Measurements from ENCODE around the gene OPCML. TPM values are rescaled to one million over a fixed set of nuclear protein-coding genes. Genes with fewer than 3 reads are reported as not detected.

The OPCML gene
- total RNA-seq, 2 experiments from 2014 or later: not detected

GRCh38 chr11:132649277-132649676, 883.0 kb downstream of the OPCML start:
- ChIA-PET CTCF (no interaction called here), POLR2A (no interaction called here)
- no peak for DNase-seq
- Mint-ChIP-seq H3K4me1 (no peaks in the 10 kb centered on the region), H3K27ac (no peak overlapping the region), H3K4me3 (no peak overlapping the region), H3K9me3 (no peaks in the 10 kb centered on the region), H3K27me3 (no peaks in the 10 kb centered on the region), H3K36me3 (ENCODE audit: low read depth) (no peaks in the 10 kb centered on the region)

- Mint-ChIP-seq H3K27ac (no peak overlapping the region), H3K9me3 (no peaks in the 10 kb centered on the region), H3K4me3 (no peak overlapping the region), H3K27me3 (no peaks in the 10 kb centered on the region), H3K36me3 (ENCODE audit: low read depth) (no peaks in the 10 kb centered on the region), H3K4me1 (no peaks in the 10 kb centered on the region)
- ChIA-PET POLR2A (no interaction called here), CTCF (no interaction called here)
- DNase-seq: no peak
Measured at GRCh38 chr11:132648851-132649250, 883.5 kb downstream of the OPCML start.

- Mint-ChIP-seq H3K36me3 (ENCODE audit: low read depth) (no peaks in the 10 kb centered on the region), H3K4me3 (no peak overlapping the region), H3K4me1 (no peaks in the 10 kb centered on the region), H3K27me3 (no peaks in the 10 kb centered on the region), H3K9me3 (no peaks in the 10 kb centered on the region), H3K27ac (no peak overlapping the region)
- DNase-seq: no peak
- POLR2A ChIA-PET: no interaction called here
- CTCF ChIA-PET: no interaction called here
Measured at GRCh38 chr11:132646890-132647289, 885.4 kb downstream of the OPCML start.

GRCh38 chr11:132644520-132645239, 887.6 kb downstream of the OPCML start:
- Mint-ChIP-seq H3K27me3 (no peaks in the 10 kb centered on the region), H3K9me3 (no peaks in the 10 kb centered on the region), H3K36me3 (ENCODE audit: low read depth) (no peaks in the 10 kb centered on the region), H3K27ac (no peak overlapping the region), H3K4me3 (no peak overlapping the region), H3K4me1 (no peaks in the 10 kb centered on the region)
- CTCF ChIA-PET: no interaction called here
- no peak for DNase-seq
- POLR2A ChIA-PET: no interaction called here

- H3K9me3 Mint-ChIP-seq: no peaks in the 10 kb centered on the region
- CTCF ChIA-PET: no interaction called here
- H3K27ac Mint-ChIP-seq: no peak overlapping the region
- no peak overlapping the region for H3K4me3 Mint-ChIP-seq
- no peaks in the 10 kb centered on the region for H3K4me1 Mint-ChIP-seq
- POLR2A ChIA-PET: no interaction called here
- H3K36me3 Mint-ChIP-seq (ENCODE audit: low read depth): no peaks in the 10 kb centered on the region
- no peaks in the 10 kb centered on the region for H3K27me3 Mint-ChIP-seq
- no peak for DNase-seq
Measured at GRCh38 chr11:132643239-132643638, 889.1 kb downstream of the OPCML start.

- no peaks in the 10 kb centered on the region for H3K27me3 Mint-ChIP-seq
- no peak overlapping the region for H3K27ac Mint-ChIP-seq
- POLR2A ChIA-PET: no interaction called here
- no peaks in the 10 kb centered on the region for H3K36me3 Mint-ChIP-seq (ENCODE audit: low read depth)
- H3K4me3 Mint-ChIP-seq: no peak overlapping the region
- H3K9me3 Mint-ChIP-seq: no peaks in the 10 kb centered on the region
- no peak for DNase-seq
- H3K4me1 Mint-ChIP-seq: no peaks in the 10 kb centered on the region
- CTCF ChIA-PET: no interaction called here
Measured at GRCh38 chr11:132640952-132641351, 891.3 kb downstream of the OPCML start.

- H3K27me3 Mint-ChIP-seq: no peaks in the 10 kb centered on the region
- H3K36me3 Mint-ChIP-seq (ENCODE audit: low read depth): no peaks in the 10 kb centered on the region
- H3K27ac Mint-ChIP-seq: no peak overlapping the region
- H3K4me3 Mint-ChIP-seq: no peak overlapping the region
- ChIA-PET CTCF (no interaction called here), POLR2A (no interaction called here)
- DNase-seq: no peak
- no peaks in the 10 kb centered on the region for H3K9me3 Mint-ChIP-seq
- no peaks in the 10 kb centered on the region for H3K4me1 Mint-ChIP-seq
Measured at GRCh38 chr11:132639986-132640385, 892.3 kb downstream of the OPCML start.

- ChIA-PET POLR2A (no interaction called here), CTCF (no interaction called here)
- Mint-ChIP-seq H3K36me3 (ENCODE audit: low read depth) (no peaks in the 10 kb centered on the region), H3K27ac (no peak overlapping the region), H3K27me3 (no peaks in the 10 kb centered on the region), H3K4me1 (no peaks in the 10 kb centered on the region), H3K9me3 (no peaks in the 10 kb centered on the region), H3K4me3 (no peak overlapping the region)
- DNase-seq: no peak
Measured at GRCh38 chr11:132639403-132639802, 892.9 kb downstream of the OPCML start.

GRCh38 chr11:132638423-132638822, 893.9 kb downstream of the OPCML start:
- no peaks in the 10 kb centered on the region for H3K9me3 Mint-ChIP-seq
- H3K4me1 Mint-ChIP-seq: no peaks in the 10 kb centered on the region
- no peak for DNase-seq
- ChIA-PET POLR2A (no interaction called here), CTCF (no interaction called here)
- H3K4me3 Mint-ChIP-seq: no peak overlapping the region
- no peaks in the 10 kb centered on the region for H3K36me3 Mint-ChIP-seq (ENCODE audit: low read depth)
- H3K27ac Mint-ChIP-seq: no peak overlapping the region
- H3K27me3 Mint-ChIP-seq: no peaks in the 10 kb centered on the region

- no peak overlapping the region for H3K27ac Mint-ChIP-seq
- ChIA-PET CTCF (no interaction called here), POLR2A (no interaction called here)
- H3K36me3 Mint-ChIP-seq (ENCODE audit: low read depth): no peaks in the 10 kb centered on the region
- no peaks in the 10 kb centered on the region for H3K4me1 Mint-ChIP-seq
- DNase-seq: no peak
- H3K4me3 Mint-ChIP-seq: no peak overlapping the region
- no peaks in the 10 kb centered on the region for H3K9me3 Mint-ChIP-seq
- no peaks in the 10 kb centered on the region for H3K27me3 Mint-ChIP-seq
Measured at GRCh38 chr11:132636523-132636922, 895.8 kb downstream of the OPCML start.

- Mint-ChIP-seq H3K4me1 (no peaks in the 10 kb centered on the region), H3K9me3 (no peaks in the 10 kb centered on the region), H3K27me3 (no peaks in the 10 kb centered on the region), H3K4me3 (no peak overlapping the region), H3K27ac (no peak overlapping the region), H3K36me3 (ENCODE audit: low read depth) (no peaks in the 10 kb centered on the region)
- no peak for DNase-seq
- CTCF ChIA-PET: no interaction called here
- POLR2A ChIA-PET: no interaction called here
Measured at GRCh38 chr11:132632641-132633124, 899.6 kb downstream of the OPCML start.

GRCh38 chr11:132631989-132632388, 900.3 kb downstream of the OPCML start:
- no peak overlapping the region for H3K27ac Mint-ChIP-seq
- H3K4me3 Mint-ChIP-seq: no peak overlapping the region
- no peaks in the 10 kb centered on the region for H3K36me3 Mint-ChIP-seq (ENCODE audit: low read depth)
- no peaks in the 10 kb centered on the region for H3K9me3 Mint-ChIP-seq
- ChIA-PET POLR2A (no interaction called here), CTCF (no interaction called here)
- DNase-seq: no peak
- no peaks in the 10 kb centered on the region for H3K4me1 Mint-ChIP-seq
- H3K27me3 Mint-ChIP-seq: no peaks in the 10 kb centered on the region

- CTCF ChIA-PET: interaction anchor here (0.8 kb wide), 1 partner anchor 18 kb away, joined by 3 read pairs; no protein-coding TSS in a partner anchor
- POLR2A ChIA-PET: no interaction called here
- Mint-ChIP-seq H3K4me1 (no peaks in the 10 kb centered on the region), H3K4me3 (no peak overlapping the region), H3K27ac (no peak overlapping the region), H3K36me3 (ENCODE audit: low read depth) (no peaks in the 10 kb centered on the region), H3K9me3 (peaks cover 3% of the 10 kb centered on the region), H3K27me3 (no peaks in the 10 kb centered on the region)
- DNase-seq: no peak
Measured at GRCh38 chr11:132627981-132628380, 904.3 kb downstream of the OPCML start.

GRCh38 chr11:132626446-132626845, 905.9 kb downstream of the OPCML start:
- Mint-ChIP-seq H3K27ac (no peak overlapping the region), H3K36me3 (ENCODE audit: low read depth) (no peaks in the 10 kb centered on the region), H3K9me3 (peaks cover 3% of the 10 kb centered on the region), H3K4me3 (no peak overlapping the region), H3K4me1 (no peaks in the 10 kb centered on the region), H3K27me3 (no peaks in the 10 kb centered on the region)
- POLR2A ChIA-PET: no interaction called here
- no peak for DNase-seq
- CTCF ChIA-PET: no interaction called here

Data from activated CD4-positive, alpha-beta memory T cell treated with anti-CD3 and anti-CD28 coated beads, Interleukin-2, amount 10 ng/mL, durations not matched to agents 7 days and 5 days (primary cell).